Activated naive CD4-positive, alpha-beta T cell treated with anti-CD3 and anti-CD28 coated beads for 36 hours (primary cell): ENCODE measurements around the gene LY6G5C. TPM values are rescaled to one million over a fixed set of nuclear protein-coding genes. Genes with fewer than 3 reads are reported as not detected.

Experiments
- CTCF ChIA-PET: fragments of 350-600 bp; sonication (Branson Sonifier 250); formaldehyde crosslinking; loops from one replicate; lab custom pipeline; 2021; ENCODE audit warnings: antibody characterized with exemption; lab: Charles Lee
- DNase-seq: peaks from one replicate; pipeline ENCODE4 v3.0.0-alpha.2; 2020
- H3K27ac Mint-ChIP-seq: one replicate; pipeline ENCODE4 v1.8.0; 2021; ENCODE audit warnings: mild to moderate bottlenecking, mixed read lengths
- H3K27me3 Mint-ChIP-seq: one replicate; pipeline ENCODE4 v1.8.0; 2021; ENCODE audit warnings: low read depth, mixed read lengths
- H3K36me3 Mint-ChIP-seq: one replicate; pipeline ENCODE4 v1.8.0; 2021; ENCODE audit warnings: low read depth, mixed read lengths
- H3K4me1 Mint-ChIP-seq: one replicate; pipeline ENCODE4 v1.8.0; 2021; ENCODE audit warnings: low read depth, mixed read lengths
- H3K4me3 Mint-ChIP-seq: one replicate; pipeline ENCODE4 v1.8.0; 2021; ENCODE audit warnings: mild to moderate bottlenecking, moderate library complexity, mixed read lengths
- H3K9me3 Mint-ChIP-seq: one replicate; pipeline ENCODE4 v1.8.0; 2021; ENCODE audit warnings: mixed read lengths
- intact Hi-C: fragments of 100-400 bp; cut with micrococcal nuclease; formaldehyde crosslinking; loops from one replicate; pipeline ENCODE4 v1.15.1; 2023
- total RNA-seq, 2 experiments: library from RNA; stranded (reverse); gene quantifications; one replicate each; pipeline ENCODE4 v1.2.3, GENCODE V29; 2021

The LY6G5C gene
- total RNA-seq, 2 experiments from 2014 or later = 0.93 to 1.4 TPM

DNA sequence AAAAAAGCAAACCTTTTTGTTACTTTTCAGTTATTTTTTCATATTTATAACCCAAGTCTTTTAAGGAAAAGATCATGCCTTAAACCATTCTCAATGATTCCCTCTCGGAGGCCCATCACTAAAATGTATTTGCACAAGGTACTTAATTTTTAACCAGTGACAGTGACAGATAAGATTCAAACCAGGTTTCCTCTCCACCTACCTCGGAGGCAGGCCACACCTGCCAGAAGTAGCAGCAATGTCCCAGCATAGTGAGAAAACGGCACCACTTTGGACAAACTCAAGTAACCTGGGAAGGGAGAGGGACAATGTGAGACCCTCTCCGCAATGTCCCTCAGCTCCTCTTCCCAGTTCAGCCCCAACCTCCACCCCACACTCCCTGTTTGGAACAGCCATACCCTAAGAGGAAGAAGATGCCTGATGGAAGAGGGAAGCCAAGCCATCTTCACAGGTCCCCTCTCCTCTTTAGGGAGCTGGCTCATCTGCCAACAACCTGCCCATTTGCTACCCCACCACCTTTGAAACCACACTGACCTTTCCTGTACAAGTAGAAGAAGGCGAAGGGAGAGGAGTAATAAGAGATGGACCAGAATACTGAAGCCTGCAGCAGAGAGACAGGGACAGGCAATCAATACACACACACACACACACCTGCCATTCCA, 20.0 kb upstream of the LY6G5C start:
- H3K27me3 Mint-ChIP-seq = no peaks in the 10 kb centered on the region
- H3K36me3 Mint-ChIP-seq = peaks cover 18% of the 10 kb centered on the region
- no peak overlapping the region for H3K27ac Mint-ChIP-seq
- H3K4me3 Mint-ChIP-seq = no peak overlapping the region
- DNase-seq = no peak
- intact Hi-C loops = no loop called here
- H3K9me3 Mint-ChIP-seq = no peaks in the 10 kb centered on the region
- CTCF ChIA-PET = no interaction called here
- H3K4me1 Mint-ChIP-seq = peaks cover 28% of the 10 kb centered on the region

DNA sequence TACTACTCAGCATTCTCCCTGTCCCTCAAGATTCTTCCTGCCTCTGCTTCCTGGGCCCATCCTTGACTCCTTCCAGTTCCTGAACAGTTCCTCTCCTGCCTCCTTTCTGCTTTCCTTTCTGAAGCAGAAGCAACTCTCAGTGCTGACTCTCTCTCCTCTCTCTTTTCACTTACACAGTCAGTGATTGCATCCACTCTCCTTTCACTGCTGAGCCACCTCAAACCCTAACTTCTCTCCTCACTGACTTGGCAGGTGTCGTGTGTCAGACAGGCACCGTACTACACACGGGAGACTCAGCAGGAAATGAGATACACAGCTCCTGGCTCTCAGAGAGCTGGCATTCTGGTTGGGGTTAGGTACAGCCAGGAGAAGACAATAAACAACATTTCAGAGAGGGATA, 16.7 kb upstream of the LY6G5C start:
- Mint-ChIP-seq H3K36me3 (peaks cover 19% of the 10 kb centered on the region), H3K4me3 (no peak overlapping the region), H3K27me3 (no peaks in the 10 kb centered on the region), H3K4me1 (peaks cover 25% of the 10 kb centered on the region), H3K9me3 (no peaks in the 10 kb centered on the region), H3K27ac (peak overlapping the region; percentile 70)
- intact Hi-C loops = no loop called here
- peak; percentile 32 for DNase-seq
- CTCF ChIA-PET = no interaction called here

DNA sequence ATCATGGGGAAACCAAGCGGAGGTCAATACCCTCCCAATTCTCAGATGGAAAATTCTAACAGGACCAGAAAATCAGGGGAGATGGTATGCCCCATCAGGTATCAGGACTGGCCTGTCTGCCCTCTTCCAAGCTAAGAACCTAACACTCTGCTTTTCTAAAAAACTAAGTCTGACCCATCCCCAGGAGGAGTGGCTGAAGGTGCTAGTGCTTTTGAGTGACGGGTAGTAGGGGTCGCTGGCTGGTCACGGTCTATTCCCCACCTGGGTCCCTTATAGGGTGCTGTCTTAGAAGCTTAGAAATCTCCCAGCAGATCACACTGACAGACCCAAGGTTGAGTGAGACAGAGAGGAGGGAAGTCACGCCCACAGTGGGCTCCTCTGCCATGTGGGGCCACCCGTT, 12.7 kb upstream of the LY6G5C start:
- peaks cover 20% of the 10 kb centered on the region for H3K36me3 Mint-ChIP-seq
- no peaks in the 10 kb centered on the region for H3K27me3 Mint-ChIP-seq
- intact Hi-C loops = no loop called here
- H3K4me3 Mint-ChIP-seq = no peak overlapping the region
- H3K9me3 Mint-ChIP-seq = no peaks in the 10 kb centered on the region
- peaks cover 12% of the 10 kb centered on the region for H3K4me1 Mint-ChIP-seq
- CTCF ChIA-PET = interaction anchor here (2.3 kb wide), 1 partner anchor 12 kb away, joined by 6 read pairs; the partner anchor contains the start of gene LY6G5C
- no peak for DNase-seq
- H3K27ac Mint-ChIP-seq = no peak overlapping the region

DNA sequence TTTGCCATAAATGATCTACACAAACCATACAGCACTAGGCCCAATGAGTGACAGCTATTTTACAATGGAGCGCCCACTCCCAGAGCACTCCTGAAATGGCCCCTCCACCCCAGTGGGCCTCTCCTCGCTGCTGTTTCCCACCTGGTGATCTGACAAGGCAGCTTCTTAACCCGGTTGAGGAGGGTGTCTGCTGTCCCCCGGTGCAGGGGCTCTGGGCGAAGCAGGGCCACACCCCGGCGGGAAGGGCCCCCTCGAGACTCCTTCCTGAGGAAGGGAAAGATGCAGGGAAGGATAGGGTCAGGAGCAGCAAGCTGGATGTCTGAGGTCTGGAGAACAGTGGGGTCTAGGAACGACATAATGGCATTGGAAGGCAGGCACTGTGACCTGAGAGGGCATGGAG, 12.0 kb upstream of the LY6G5C start:
- peaks cover 19% of the 10 kb centered on the region for H3K36me3 Mint-ChIP-seq
- H3K4me1 Mint-ChIP-seq = peaks cover 10% of the 10 kb centered on the region
- H3K27me3 Mint-ChIP-seq = no peaks in the 10 kb centered on the region
- CTCF ChIA-PET = no interaction called here
- no peak for DNase-seq
- H3K9me3 Mint-ChIP-seq = no peaks in the 10 kb centered on the region
- intact Hi-C loops = no loop called here
- H3K4me3 Mint-ChIP-seq = no peak overlapping the region
- no peak overlapping the region for H3K27ac Mint-ChIP-seq

DNA sequence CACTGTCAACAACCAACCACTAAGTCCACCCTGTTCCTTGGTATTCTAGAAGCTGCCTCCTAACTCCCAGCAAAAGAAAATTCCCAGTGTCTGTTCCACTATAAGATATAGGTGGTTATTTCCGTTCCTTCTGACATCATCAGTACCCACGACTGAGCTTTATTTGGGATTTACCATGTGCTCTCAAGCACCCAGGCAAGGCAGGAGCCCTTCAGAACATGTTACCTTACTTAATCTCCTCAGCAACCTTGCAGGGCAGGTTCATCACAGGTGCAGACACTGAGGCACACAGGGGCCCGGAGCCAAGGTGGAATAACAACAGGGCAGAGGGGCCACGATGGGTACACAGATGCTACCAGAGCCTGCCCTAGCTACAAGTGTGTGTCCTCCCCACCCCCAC, 11.5 kb upstream of the LY6G5C start:
- Mint-ChIP-seq H3K4me1 (peaks cover 5% of the 10 kb centered on the region), H3K27ac (no peak overlapping the region), H3K4me3 (no peak overlapping the region), H3K36me3 (peaks cover 15% of the 10 kb centered on the region), H3K27me3 (no peaks in the 10 kb centered on the region), H3K9me3 (no peaks in the 10 kb centered on the region)
- DNase-seq = no peak
- intact Hi-C loops = no loop called here
- CTCF ChIA-PET = no interaction called here

DNA sequence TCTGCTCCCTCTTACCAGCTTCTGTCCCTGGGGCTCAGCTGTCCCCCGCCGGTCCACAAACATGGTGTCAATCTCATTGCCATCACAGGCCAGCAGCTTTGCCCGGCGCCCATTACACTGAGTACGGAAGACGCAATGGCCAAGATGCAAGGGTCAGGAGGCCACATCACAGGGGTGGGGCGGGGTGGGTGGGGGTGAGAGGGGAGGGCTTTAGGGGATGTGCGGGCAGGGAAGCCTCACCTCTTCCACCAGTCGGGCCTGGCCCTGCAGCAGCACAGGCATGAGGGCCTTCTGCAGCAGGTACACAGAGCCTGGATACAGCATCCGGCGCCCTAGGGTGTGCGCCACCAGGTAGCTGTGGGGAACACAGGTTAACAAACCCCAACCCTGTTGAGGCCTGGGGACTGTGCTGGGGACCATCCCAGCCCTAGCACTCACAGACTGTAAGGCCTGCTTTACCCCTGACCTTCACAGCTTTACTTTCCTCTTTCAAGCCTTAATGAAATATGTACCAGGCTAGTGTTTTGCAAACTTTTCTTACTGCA, 10.8 kb upstream of the LY6G5C start:
- DNase-seq = no peak

DNA sequence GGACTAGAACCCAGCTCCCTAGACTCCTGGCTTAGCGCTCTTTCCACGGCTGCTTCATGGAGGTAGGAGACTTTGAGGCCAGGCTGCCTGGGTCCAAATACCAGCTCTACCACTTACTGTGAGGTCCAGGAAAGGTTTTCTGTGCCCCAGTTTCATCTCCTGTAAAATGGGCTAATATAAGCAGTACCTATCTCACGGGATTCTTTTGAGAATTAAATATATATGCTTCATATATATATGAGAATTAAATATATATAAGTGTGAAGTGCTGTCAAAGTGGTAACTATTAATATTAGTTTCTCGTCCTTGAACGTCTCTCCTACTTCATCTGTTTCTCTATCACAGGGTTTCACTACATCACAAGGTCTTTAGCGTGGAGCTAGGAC, 10.2 kb upstream of the LY6G5C start:
- Mint-ChIP-seq H3K36me3 (peaks cover 10% of the 10 kb centered on the region), H3K27me3 (no peaks in the 10 kb centered on the region), H3K4me3 (no peak overlapping the region), H3K27ac (no peak overlapping the region), H3K4me1 (peaks cover 3% of the 10 kb centered on the region), H3K9me3 (no peaks in the 10 kb centered on the region)
- intact Hi-C loops = no loop called here
- no peak for DNase-seq
- CTCF ChIA-PET = interaction anchor here (0.7 to 0.9 kb wide), 3 partner anchors 13 to 30 kb away, joined by 3 to 4 read pairs (median 3); no protein-coding TSS in a partner anchor

More for the DNA sequence above, 10.8 kb upstream of the LY6G5C start:
- H3K27me3 Mint-ChIP-seq = no peaks in the 10 kb centered on the region
- CTCF ChIA-PET = interaction anchor here (0.9 kb wide), 1 partner anchor 19 kb away, joined by 3 read pairs; no protein-coding TSS in a partner anchor
- intact Hi-C loops = no loop called here
- no peak overlapping the region for H3K27ac Mint-ChIP-seq
- peaks cover 13% of the 10 kb centered on the region for H3K36me3 Mint-ChIP-seq
- no peaks in the 10 kb centered on the region for H3K9me3 Mint-ChIP-seq
- H3K4me3 Mint-ChIP-seq = no peak overlapping the region
- peaks cover 3% of the 10 kb centered on the region for H3K4me1 Mint-ChIP-seq

DNA sequence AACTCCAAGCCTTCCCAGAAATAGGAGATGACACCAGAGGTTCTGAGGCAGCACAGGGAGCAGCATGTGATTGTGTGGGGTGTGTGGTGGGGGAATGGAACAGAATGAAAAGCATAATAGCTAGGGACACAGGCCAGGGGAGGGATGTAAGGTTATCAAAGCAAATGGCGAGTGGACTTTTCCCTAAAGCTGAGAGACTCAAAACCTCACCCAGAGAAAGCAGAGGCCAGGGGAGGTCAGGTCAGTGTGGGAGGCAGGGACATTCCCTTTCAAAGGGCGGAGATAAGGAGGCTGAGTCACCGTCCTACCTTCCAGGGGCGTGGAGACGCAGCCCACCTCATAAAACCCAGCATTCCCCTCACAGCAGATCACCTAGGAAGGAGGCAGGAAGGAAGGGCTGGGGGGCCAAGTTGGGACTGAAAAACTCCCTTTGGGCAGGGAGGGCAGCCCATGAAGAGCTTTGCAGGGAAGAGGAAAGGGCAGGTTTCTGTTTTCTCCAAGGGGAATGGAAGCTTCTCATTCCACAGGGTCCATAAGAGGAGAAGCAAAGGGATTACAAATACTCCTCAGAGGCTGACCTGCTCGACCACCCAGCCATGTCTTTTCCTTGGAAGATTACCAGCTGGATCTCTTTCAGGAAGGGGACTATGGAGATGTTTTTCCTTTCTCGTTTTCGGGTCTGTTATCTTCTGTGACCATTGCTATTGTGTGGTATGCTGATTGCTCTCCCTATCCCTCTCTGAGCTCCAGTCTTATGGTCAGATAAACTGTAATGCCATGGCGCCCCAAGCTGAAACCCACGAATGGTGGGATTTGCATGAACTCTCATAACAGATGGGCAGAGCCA, 9.6 kb upstream of the LY6G5C start:
- Mint-ChIP-seq H3K9me3 (no peaks in the 10 kb centered on the region), H3K4me1 (peaks cover 3% of the 10 kb centered on the region), H3K27ac (peak overlapping the region; percentile 54), H3K36me3 (peaks cover 9% of the 10 kb centered on the region), H3K27me3 (no peaks in the 10 kb centered on the region), H3K4me3 (no peak overlapping the region)
- CTCF ChIA-PET = interaction anchor here (0.5 to 1.9 kb wide), 4 partner anchors 10 to 217 kb away, joined by 3 to 7 read pairs (median 4); partner anchors contain the start of gene LY6G5C
- DNase-seq = no peak
- intact Hi-C loops = no loop called here

DNA sequence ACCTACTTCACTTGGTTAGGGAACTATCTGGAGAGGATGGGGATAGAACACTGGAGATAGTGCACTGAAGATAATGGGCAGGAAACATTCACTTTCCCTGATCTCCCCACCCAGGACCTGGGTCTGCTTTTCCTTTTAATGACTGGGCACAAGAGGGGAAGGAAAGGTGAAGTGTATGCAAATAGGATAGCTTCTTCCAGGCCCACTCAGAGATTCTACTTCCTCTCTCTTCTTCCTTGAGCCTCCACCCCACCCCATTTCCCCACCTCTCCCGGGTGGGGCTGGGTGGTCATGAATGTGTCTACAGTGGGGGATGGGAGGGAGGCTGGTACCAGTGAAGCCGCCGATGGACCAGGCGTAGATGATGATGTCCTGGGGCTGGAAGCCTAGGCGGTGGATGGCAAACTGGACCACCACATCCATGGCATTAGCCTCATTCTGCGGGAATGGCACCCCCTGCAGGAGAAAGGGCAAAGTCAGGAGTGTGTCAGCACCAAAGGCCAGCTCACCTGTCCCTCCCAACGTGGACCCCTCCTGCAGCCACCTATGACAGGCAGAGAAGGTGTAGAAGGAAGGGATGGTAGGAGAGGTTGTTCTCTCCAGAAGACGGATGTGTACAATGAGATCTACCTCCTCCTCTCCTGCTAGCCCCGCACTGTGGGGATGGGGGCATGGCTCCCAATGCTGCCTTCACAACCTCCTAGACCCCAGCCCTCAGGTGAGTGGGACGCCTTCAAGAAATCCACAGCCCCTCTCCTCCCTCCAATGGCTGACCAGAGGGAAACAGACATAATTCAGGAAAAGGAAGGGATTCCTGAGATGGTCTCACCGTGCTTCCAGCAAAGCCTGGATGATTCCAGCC, 8.6 kb upstream of the LY6G5C start:
- H3K9me3 Mint-ChIP-seq = no peaks in the 10 kb centered on the region
- peak; percentile 33 for DNase-seq
- intact Hi-C loops = no loop called here
- no peak overlapping the region for H3K4me3 Mint-ChIP-seq
- peaks cover 3% of the 10 kb centered on the region for H3K4me1 Mint-ChIP-seq
- H3K27me3 Mint-ChIP-seq = no peaks in the 10 kb centered on the region
- H3K36me3 Mint-ChIP-seq = peaks cover 9% of the 10 kb centered on the region
- CTCF ChIA-PET = interaction anchor here (0.5 to 1.9 kb wide), 3 partner anchors 9 to 247 kb away, joined by 4 to 7 read pairs (median 5); partner anchors contain the start of gene LY6G5C
- no peak overlapping the region for H3K27ac Mint-ChIP-seq

DNA sequence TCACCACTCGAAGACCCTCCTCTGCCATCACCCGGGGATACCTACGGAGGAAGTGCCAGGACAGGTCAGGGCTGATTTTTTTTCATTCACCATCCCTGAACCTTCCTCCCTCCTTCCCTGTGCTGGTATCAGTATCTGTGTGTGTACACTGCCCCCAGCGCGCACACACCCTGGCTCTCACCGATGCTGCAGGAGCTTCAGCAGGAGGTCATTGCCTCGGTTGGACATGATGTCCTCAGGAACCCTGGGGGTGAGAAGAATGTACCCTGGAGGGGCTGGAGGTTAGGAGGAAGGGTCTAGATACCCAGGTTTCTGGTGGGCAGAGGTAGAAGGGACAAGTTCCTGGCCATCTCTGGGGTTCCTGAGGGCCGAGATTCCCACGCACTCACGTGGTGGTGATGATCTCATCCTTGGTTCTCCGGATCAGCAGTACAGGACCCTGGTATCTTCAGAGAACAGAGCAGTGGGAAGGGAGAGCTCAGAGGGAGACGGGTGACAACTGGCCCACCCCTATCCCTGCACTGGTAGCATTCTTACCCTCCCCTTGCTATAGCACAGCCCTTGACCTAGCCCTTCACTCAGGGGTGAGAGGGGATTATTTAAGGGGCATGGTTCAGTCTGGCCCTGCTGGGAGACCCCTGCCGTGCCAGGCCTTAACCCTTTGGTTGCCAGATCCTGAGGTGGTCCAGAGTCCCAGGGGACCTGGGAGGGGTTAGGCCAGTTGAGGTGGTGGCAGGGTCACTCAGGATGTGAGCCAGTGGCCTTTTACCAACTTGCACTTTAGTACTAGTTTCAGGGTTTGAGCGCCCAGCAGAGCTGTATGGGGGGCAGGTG, 7.2 kb upstream of the LY6G5C start:
- CTCF ChIA-PET = no interaction called here
- Mint-ChIP-seq H3K27me3 (no peaks in the 10 kb centered on the region), H3K27ac (peak overlapping the region; percentile 11), H3K4me3 (no peak overlapping the region), H3K36me3 (peaks cover 9% of the 10 kb centered on the region), H3K4me1 (peaks cover 3% of the 10 kb centered on the region), H3K9me3 (no peaks in the 10 kb centered on the region)
- intact Hi-C loops = no loop called here
- no peak for DNase-seq

DNA sequence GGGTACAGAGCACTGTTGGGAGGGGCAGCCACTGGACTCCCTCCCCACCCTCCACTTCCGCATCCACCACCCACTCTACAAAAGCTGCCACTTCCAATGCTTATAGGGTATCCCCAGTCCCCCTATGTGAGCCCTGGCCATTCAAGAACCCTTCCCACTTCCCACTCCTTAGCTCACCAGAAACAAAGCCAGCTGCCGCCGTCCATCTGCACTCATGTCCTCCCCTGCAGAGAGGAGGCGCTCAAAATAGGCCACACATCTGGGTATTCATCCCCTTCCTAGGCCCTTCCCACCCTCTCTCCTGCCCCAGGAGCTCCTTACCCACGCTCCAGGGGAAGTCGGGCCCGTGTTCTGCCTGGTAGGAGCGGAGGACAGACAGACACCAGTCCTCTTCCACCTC, 6.5 kb upstream of the LY6G5C start:
- CTCF ChIA-PET = interaction anchor here (1.0 kb wide), 1 partner anchor 41 kb away, joined by 3 read pairs; the partner anchor contains the start of gene DDAH2
- Mint-ChIP-seq H3K36me3 (peaks cover 7% of the 10 kb centered on the region), H3K4me3 (no peak overlapping the region), H3K4me1 (peaks cover 3% of the 10 kb centered on the region), H3K27me3 (no peaks in the 10 kb centered on the region), H3K27ac (peak overlapping the region; percentile 11), H3K9me3 (no peaks in the 10 kb centered on the region)
- intact Hi-C loops = no loop called here
- DNase-seq = no peak
